HUES64 (cell line): ENCODE measurements around the gene ST8SIA6.

Experiments used
- H3K27ac ChIP-seq: 2 replicates; pipeline ENCODE4 v1.7.0; 2013; ENCODE audit warnings: low read depth, low read length, inconsistent platforms
- H3K27me3 ChIP-seq: 2 replicates; pipeline ENCODE4 v1.6.1; 2013; ENCODE audit warnings: mild to moderate bottlenecking, low read length; ENCODE audit not compliant: insufficient read depth
- H3K36me3 ChIP-seq: 2 replicates; pipeline ENCODE4 v1.6.1; 2013; ENCODE audit warnings: mild to moderate bottlenecking, low read length; ENCODE audit not compliant: insufficient read depth
- H3K4me1 ChIP-seq: 2 replicates; pipeline ENCODE4 v1.6.1; 2013; ENCODE audit warnings: mild to moderate bottlenecking, low read length, moderate library complexity; ENCODE audit not compliant: insufficient read depth
- H3K4me3 ChIP-seq: 2 replicates; pipeline ENCODE4 v1.5.1; 2013; ENCODE audit warnings: mild to moderate bottlenecking, low read length, moderate library complexity
- H3K9ac ChIP-seq: 2 replicates; pipeline ENCODE4 v1.6.1; 2013; ENCODE audit warnings: mild to moderate bottlenecking, low read depth, low read length
- H3K9me3 ChIP-seq: 2 replicates; pipeline ENCODE4 v1.6.1; 2013; ENCODE audit warnings: low read depth, low read length; ENCODE audit not compliant: insufficient read depth
- WGBS: fragments of 150-250, 120-280 bp; methylation state at CpG from one replicate; pipeline ENCODE4 v1.1.7; 2013; ENCODE audit warnings: missing lambda C conversion rate; 5-methylcytosine and 5-hydroxymethylcytosine counted together

Gene ST8SIA6

GRCh38 chr10:17383801-17384555 lies 70.4 kb downstream of the ST8SIA6 start:
- H3K36me3 ChIP-seq: no peaks in the 10 kb centered on the region
- H3K4me1 ChIP-seq: peaks cover 36% of the 10 kb centered on the region
- no peaks in the 10 kb centered on the region for H3K27me3 ChIP-seq
- no peak overlapping the region for H3K4me3 ChIP-seq
- WGBS: 94% methylated on average over 7 of the region's 7 CpGs
- no peak overlapping the region for H3K9ac ChIP-seq
- H3K9me3 ChIP-seq: no peaks in the 10 kb centered on the region
- H3K27ac ChIP-seq: no peak overlapping the region

GRCh38 chr10:17381502-17382142 lies 72.8 kb downstream of the ST8SIA6 start:
- 100% methylated on average over 1 of the region's 4 CpGs for WGBS
- H3K27me3 ChIP-seq: no peaks in the 10 kb centered on the region
- H3K4me3 ChIP-seq: no peak overlapping the region
- H3K9me3 ChIP-seq: no peaks in the 10 kb centered on the region; the same call in 1 of the 2 replicates
- H3K9ac ChIP-seq: no peak overlapping the region
- no peak overlapping the region for H3K27ac ChIP-seq
- H3K36me3 ChIP-seq: no peaks in the 10 kb centered on the region
- peaks cover 24% of the 10 kb centered on the region for H3K4me1 ChIP-seq

- Histone ChIP-seq H3K27ac (no peak overlapping the region), H3K9me3 (no peaks in the 10 kb centered on the region; the same call in 1 of the 2 replicates), H3K4me3 (no peak overlapping the region), H3K36me3 (no peaks in the 10 kb centered on the region), H3K4me1 (peaks cover 24% of the 10 kb centered on the region), H3K9ac (no peak overlapping the region), H3K27me3 (no peaks in the 10 kb centered on the region)
- 87% methylated on average over 3 of the region's 5 CpGs for WGBS
These were observed 73.5 kb downstream of the ST8SIA6 start for GRCh38 chr10:17380888-17381287.

GRCh38 chr10:17380016-17380415 lies 74.4 kb downstream of the ST8SIA6 start:
- Histone ChIP-seq H3K27me3 (no peaks in the 10 kb centered on the region), H3K9ac (no peak overlapping the region), H3K9me3 (no peaks in the 10 kb centered on the region; the same call in 1 of the 2 replicates), H3K36me3 (no peaks in the 10 kb centered on the region), H3K27ac (no peak overlapping the region), H3K4me1 (peaks cover 24% of the 10 kb centered on the region), H3K4me3 (no peak overlapping the region)
- 68% methylated on average over 1 of the region's 1 CpG for WGBS

- WGBS: 77% methylated on average over 6 of the region's 6 CpGs
- Histone ChIP-seq H3K36me3 (no peaks in the 10 kb centered on the region), H3K27me3 (no peaks in the 10 kb centered on the region)
These were observed 75.2 kb downstream of the ST8SIA6 start for GRCh38 chr10:17379151-17379690.

GRCh38 chr10:17375936-17376584 lies 78.3 kb downstream of the ST8SIA6 start:
- WGBS: 90% methylated on average over 10 of the region's 10 CpGs
- no peak overlapping the region for H3K4me3 ChIP-seq
- peaks cover 19% of the 10 kb centered on the region for H3K4me1 ChIP-seq
- no peaks in the 10 kb centered on the region for H3K36me3 ChIP-seq
- no peak overlapping the region for H3K9ac ChIP-seq
- H3K27ac ChIP-seq: no peak overlapping the region
- H3K27me3 ChIP-seq: no peaks in the 10 kb centered on the region
- no peaks in the 10 kb centered on the region; the same call in 1 of the 2 replicates for H3K9me3 ChIP-seq

More at GRCh38 chr10:17379151-17379690, 75.2 kb downstream of the ST8SIA6 start:
- H3K9ac ChIP-seq: no peak overlapping the region
- peaks cover 24% of the 10 kb centered on the region for H3K4me1 ChIP-seq
- H3K9me3 ChIP-seq: no peaks in the 10 kb centered on the region; the same call in 1 of the 2 replicates
- no peak overlapping the region for H3K27ac ChIP-seq
- H3K4me3 ChIP-seq: no peak overlapping the region

- no peaks in the 10 kb centered on the region for H3K27me3 ChIP-seq
- WGBS: 86% methylated on average over 2 of the region's 4 CpGs
- H3K9ac ChIP-seq: no peak overlapping the region
- no peak overlapping the region for H3K4me3 ChIP-seq
- H3K36me3 ChIP-seq: no peaks in the 10 kb centered on the region
- no peak overlapping the region for H3K27ac ChIP-seq
- no peaks in the 10 kb centered on the region for H3K9me3 ChIP-seq
- no peaks in the 10 kb centered on the region for H3K4me1 ChIP-seq
These were observed 85.6 kb downstream of the ST8SIA6 start for GRCh38 chr10:17368708-17369272.

- H3K27me3 ChIP-seq: no peaks in the 10 kb centered on the region
- no peak overlapping the region for H3K9ac ChIP-seq
- H3K4me3 ChIP-seq: no peak overlapping the region
- H3K4me1 ChIP-seq: no peaks in the 10 kb centered on the region
- no peaks in the 10 kb centered on the region for H3K36me3 ChIP-seq
- no peak overlapping the region for H3K27ac ChIP-seq
- H3K9me3 ChIP-seq: no peaks in the 10 kb centered on the region
These were observed 87.7 kb downstream of the ST8SIA6 start for GRCh38 chr10:17366705-17367104.

GRCh38 chr10:17365402-17365801 lies 89.0 kb downstream of the ST8SIA6 start:
- H3K4me3 ChIP-seq: no peak overlapping the region
- no peaks in the 10 kb centered on the region for H3K36me3 ChIP-seq
- H3K9ac ChIP-seq: no peak overlapping the region
- no peak overlapping the region for H3K27ac ChIP-seq
- no peaks in the 10 kb centered on the region for H3K27me3 ChIP-seq
- no peaks in the 10 kb centered on the region for H3K9me3 ChIP-seq
- 92% methylated on average over 1 of the region's 1 CpG for WGBS
- no peaks in the 10 kb centered on the region for H3K4me1 ChIP-seq

- Histone ChIP-seq H3K27me3 (no peaks in the 10 kb centered on the region), H3K4me3 (no peak overlapping the region), H3K36me3 (no peaks in the 10 kb centered on the region), H3K4me1 (no peaks in the 10 kb centered on the region), H3K9ac (no peak overlapping the region), H3K9me3 (no peaks in the 10 kb centered on the region), H3K27ac (no peak overlapping the region)
- WGBS: 100% methylated on average over 1 of the region's 1 CpG
These were observed 95.9 kb downstream of the ST8SIA6 start for GRCh38 chr10:17358461-17358860.

- no peaks in the 10 kb centered on the region for H3K36me3 ChIP-seq
- no peak overlapping the region for H3K27ac ChIP-seq
- H3K27me3 ChIP-seq: no peaks in the 10 kb centered on the region
- no peaks in the 10 kb centered on the region for H3K4me1 ChIP-seq
- WGBS: 90% methylated on average over 2 of the region's 2 CpGs
- no peaks in the 10 kb centered on the region for H3K9me3 ChIP-seq
- no peak overlapping the region for H3K9ac ChIP-seq
- H3K4me3 ChIP-seq: no peak overlapping the region
These were observed 96.6 kb downstream of the ST8SIA6 start for GRCh38 chr10:17357781-17358180.
